ENCODE measurements around the gene MAGI1. TPM values are rescaled to one million over a fixed set of nuclear protein-coding genes. Genes with fewer than 3 reads are reported as not detected.

The MAGI1 gene
- total RNA-seq, 2 experiments from 2014 or later = 0.47 to 0.51 TPM

- intact Hi-C loops (cut with micrococcal nuclease) = no loop called here
- Mint-ChIP-seq H3K27me3 (no peaks in the 10 kb centered on the region), H3K36me3 (ENCODE audit: low read depth) (no peaks in the 10 kb centered on the region), H3K4me1 (ENCODE audit: low read depth) (no peaks in the 10 kb centered on the region), H3K4me3 (no peak overlapping the region), H3K9me3 (no peaks in the 10 kb centered on the region), H3K27ac (no peak overlapping the region)
- DNase-seq (no peak), ATAC-seq (no peak)
- TF ChIP-seq CTCF (IDR thresholded peaks at IDR 0.05) = no peak
- ChIA-PET CTCF (no interaction called here), POLR2A (no interaction called here)
These were observed 477.1 kb downstream of the MAGI1 start for GRCh38 chr3:65561617-65562016.

- no peak overlapping the region for H3K27ac Mint-ChIP-seq
- intact Hi-C loops (cut with micrococcal nuclease) = no loop called here
- H3K9me3 Mint-ChIP-seq = no peaks in the 10 kb centered on the region
- POLR2A ChIA-PET = no interaction called here
- CTCF ChIA-PET = no interaction called here
- no peaks in the 10 kb centered on the region for H3K27me3 Mint-ChIP-seq
- H3K36me3 Mint-ChIP-seq (ENCODE audit: low read depth) = no peaks in the 10 kb centered on the region
- ATAC-seq (no peak), DNase-seq (no peak)
- TF ChIP-seq CTCF (IDR thresholded peaks at IDR 0.05) = no peak
- no peak overlapping the region for H3K4me3 Mint-ChIP-seq
- H3K4me1 Mint-ChIP-seq (ENCODE audit: low read depth) = no peaks in the 10 kb centered on the region
These were observed 477.8 kb downstream of the MAGI1 start for GRCh38 chr3:65560901-65561300.

GRCh38 chr3:65560133-65560532 lies 478.6 kb downstream of the MAGI1 start:
- no peak for TF ChIP-seq CTCF (IDR thresholded peaks at IDR 0.05)
- POLR2A ChIA-PET = no interaction called here
- H3K27me3 Mint-ChIP-seq = no peaks in the 10 kb centered on the region
- H3K4me3 Mint-ChIP-seq = no peak overlapping the region
- no peak overlapping the region for H3K27ac Mint-ChIP-seq
- ATAC-seq = no peak
- no peaks in the 10 kb centered on the region for H3K4me1 Mint-ChIP-seq (ENCODE audit: low read depth)
- no peaks in the 10 kb centered on the region for H3K9me3 Mint-ChIP-seq
- no peaks in the 10 kb centered on the region for H3K36me3 Mint-ChIP-seq (ENCODE audit: low read depth)
- CTCF ChIA-PET = no interaction called here
- intact Hi-C loops (cut with micrococcal nuclease) = no loop called here
- no peak for DNase-seq

- ChIA-PET CTCF (no interaction called here), POLR2A (no interaction called here)
- no peak for DNase-seq
- Mint-ChIP-seq H3K4me1 (ENCODE audit: low read depth) (no peaks in the 10 kb centered on the region), H3K9me3 (no peaks in the 10 kb centered on the region), H3K27me3 (no peaks in the 10 kb centered on the region), H3K4me3 (no peak overlapping the region), H3K27ac (no peak overlapping the region), H3K36me3 (ENCODE audit: low read depth) (no peaks in the 10 kb centered on the region)
- intact Hi-C loops (cut with micrococcal nuclease) = no loop called here
- no peak for ATAC-seq
- TF ChIP-seq CTCF (IDR thresholded peaks at IDR 0.05) = no peak
These were observed 479.1 kb downstream of the MAGI1 start for GRCh38 chr3:65559643-65560042.

- no peak for DNase-seq
- CTCF ChIA-PET = no interaction called here
- no peak for TF ChIP-seq CTCF (IDR thresholded peaks at IDR 0.05)
These were observed 479.9 kb downstream of the MAGI1 start for GRCh38 chr3:65558826-65559225.

More at GRCh38 chr3:65558826-65559225, 479.9 kb downstream of the MAGI1 start:
- Mint-ChIP-seq H3K4me3 (no peak overlapping the region), H3K27me3 (no peaks in the 10 kb centered on the region), H3K9me3 (no peaks in the 10 kb centered on the region), H3K36me3 (ENCODE audit: low read depth) (no peaks in the 10 kb centered on the region), H3K27ac (no peak overlapping the region), H3K4me1 (ENCODE audit: low read depth) (no peaks in the 10 kb centered on the region)
- intact Hi-C loops (cut with micrococcal nuclease) = no loop called here
- ATAC-seq = no peak
- POLR2A ChIA-PET = no interaction called here
